Central memory CD4-positive, alpha-beta T cell (primary cell): ENCODE results near the gene SF3A2.
"Not testable (repeated sequence)": the region's sequence is repeated elsewhere in the genome, so short reads cannot be mapped to it uniquely, and the experiment has no call there.

Source experiments
- DNase-seq: peaks from one replicate; pipeline ENCODE4 v3.0.0; 2022

The SF3A2 gene

DNA sequence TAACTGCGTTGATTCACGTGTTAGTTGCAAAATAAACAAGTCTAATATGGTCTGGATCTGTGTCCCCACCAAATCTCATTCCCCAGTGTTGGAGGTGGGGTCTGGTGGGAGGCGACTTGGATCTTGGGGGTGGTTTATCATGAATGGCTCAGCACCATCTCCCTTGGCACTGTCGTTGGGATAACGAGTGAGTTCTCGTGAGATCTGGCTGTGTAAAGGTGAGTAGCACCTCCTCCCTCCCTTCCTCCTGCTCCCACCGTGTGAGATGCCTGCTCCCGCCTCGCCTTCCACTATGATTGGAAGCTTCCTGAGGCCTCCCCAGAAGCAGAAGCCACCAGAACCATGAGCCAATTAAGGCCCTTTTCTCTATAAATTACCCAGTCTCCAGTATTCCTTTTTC is 40.5 kb downstream of the SF3A2 start:
- no peak for DNase-seq

DNA sequence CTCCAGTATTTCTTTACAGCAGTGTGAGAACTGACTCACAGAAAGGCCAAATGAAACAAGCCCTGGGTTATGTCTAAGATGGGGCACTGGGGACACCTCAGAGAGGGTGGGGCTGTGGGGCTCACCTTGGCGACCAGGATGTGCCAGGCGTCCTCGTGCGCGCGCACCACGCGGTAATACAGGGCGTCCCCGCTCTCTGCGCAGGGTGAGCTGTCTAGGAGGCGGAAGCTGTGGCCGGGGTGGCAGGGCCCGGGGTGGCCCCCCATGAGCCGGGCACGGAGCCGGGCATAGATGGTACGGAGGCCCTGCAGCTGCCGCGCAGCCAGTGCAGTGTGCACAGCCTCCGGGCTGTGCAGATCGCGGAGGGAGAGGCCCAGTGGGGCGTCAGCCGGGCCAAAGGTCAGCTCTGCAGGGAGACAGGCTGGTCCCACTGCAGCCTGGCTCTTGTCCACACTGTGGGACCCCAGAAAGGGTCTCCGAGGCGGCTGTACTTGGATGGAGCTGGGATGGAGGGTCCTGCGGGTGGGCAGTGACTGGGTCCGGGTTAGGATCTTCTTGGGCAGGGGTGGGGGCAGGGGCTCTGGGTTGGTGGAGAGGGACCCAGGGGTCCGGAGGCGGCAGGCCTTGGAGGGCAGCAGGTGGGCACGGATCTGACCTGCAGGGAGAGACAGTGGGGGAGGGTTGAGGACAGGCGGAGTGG is 42.0 kb downstream of the SF3A2 start:
- DNase-seq = no peak

DNA sequence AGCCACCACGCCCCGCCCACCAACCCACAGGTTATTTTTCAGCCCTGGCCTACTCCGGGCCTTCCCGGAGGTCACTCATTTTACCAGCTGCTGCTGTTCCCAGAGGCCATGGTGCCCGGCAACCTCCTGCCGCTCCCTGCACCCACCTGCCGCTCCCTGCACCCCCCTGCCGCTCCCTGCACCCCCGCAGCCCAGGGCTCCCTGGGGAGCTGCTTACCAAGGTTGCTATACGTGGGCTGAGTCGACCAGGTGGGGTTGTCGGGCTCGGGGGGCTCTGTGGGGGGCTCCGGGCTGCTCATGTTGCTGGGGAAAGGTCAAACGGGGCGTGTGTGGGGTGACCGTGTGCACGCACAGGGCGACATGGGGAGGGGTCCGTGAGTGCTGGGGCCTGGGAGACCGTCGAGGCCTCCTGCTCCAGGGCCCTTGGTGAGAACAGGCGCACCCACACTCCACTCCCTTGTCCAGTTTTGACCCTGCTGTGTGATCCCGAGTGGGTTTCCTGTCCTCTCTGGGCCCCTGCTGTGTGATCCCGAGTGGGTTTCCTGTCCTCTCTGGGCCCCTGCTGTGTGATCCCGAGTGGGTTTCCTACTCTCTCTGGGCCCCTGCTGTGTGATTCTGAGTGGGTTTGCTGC is 44.1 kb downstream of the SF3A2 start:
- no peak for DNase-seq

DNA sequence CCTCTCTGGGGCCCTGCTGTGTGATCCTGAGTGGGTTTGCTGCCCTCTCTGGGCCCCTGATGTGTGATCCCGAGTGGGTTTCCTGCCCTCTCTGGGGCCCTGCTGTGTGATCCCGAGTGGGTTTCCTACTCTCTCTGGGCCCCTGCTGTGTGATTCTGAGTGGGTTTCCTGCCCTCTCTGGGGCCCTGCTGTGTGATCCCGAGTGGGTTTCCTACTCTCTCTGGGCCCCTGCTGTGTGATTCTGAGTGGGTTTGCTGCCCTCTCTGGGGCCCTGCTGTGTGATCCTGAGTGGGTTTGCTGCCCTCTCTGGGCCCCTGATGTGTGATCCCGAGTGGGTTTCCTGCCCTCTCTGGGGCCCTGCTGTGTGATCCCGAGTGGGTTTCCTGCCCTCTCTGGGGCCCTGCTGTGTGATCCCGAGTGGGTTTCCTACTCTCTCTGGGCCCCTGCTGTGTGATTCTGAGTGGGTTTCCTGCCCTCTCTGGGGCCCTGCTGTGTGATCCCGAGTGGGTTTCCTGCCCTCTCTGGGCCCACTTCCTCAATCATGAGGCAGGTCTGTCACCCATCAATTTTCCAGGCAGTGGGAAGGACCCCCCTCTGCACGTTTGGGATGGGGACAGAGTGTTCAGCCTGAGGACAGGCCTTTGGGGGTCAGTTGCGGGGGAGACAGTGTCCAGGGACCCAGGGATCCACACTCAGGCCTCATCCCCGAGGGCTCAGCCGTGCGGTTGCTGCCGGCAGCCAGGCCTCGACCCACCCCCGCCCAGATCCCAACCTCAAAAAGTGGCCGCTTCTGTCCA is 44.8 kb downstream of the SF3A2 start:
- DNase-seq = not testable (repeated sequence)

DNA sequence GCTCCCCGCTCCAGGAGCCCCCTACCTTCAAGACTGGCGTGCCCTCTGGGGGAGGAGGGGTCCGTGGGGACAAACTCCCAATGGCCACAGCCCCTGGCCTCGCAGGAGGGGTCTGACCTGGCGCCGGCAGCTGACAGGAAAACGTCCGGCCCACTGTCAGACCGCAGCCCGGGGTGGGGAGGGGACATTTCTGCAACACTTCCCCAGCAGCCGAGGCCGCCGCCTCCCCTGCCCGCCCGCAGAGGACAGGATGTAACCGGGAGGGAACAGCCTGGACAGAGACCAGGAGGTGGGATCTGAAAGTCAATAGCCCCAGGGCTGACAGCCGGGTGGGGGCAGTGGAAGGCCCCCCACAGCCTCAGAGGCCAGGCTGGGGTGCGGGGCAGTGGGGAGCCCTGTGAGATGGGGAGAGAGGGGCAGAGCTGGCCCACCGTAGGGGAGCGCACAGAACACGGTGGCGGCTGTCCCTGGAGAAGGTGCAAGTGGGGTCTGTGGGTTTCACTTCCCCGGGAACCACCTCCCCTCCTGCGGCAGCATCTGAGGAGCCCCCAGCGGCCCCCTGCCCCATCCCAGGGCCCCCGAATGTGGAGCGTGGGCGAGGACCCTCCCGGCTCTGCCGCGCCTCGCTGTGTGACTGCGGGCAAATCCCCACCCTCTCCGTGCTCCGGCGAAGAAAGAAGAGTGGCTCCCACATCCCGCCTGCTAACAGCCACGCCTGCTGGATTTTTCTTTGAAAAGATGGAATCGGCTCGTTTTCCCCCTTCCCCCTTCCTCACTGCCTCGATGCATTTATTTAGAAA is 45.6 kb downstream of the SF3A2 start, which contains the start of gene PEAK3:
PEAK3 (minus strand) TSS at position 114 of the 800 bp plus-strand sequence. CDS start 1,244 bp downstream, outside the sequence.
- DNase-seq = no peak

DNA sequence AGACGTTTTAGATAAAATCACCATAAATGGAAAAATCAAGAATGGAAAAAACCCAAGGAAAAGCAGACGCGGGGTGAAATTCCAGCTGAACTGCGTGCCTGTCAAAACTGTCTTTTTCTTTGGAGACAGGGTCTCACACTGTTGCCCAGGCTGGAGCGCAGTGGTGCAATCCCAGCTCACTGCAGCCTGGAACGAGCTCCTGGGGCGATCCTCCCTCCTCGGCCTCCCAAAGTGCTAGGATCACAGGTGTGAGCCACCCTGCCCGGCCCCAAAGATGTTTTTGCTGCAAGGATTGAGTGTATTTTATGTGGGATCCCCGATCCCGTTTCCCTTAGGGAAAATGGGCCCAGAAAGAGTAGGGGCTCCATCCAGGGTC is 46.2 kb downstream of the SF3A2 start:
- DNase-seq = no peak

DNA sequence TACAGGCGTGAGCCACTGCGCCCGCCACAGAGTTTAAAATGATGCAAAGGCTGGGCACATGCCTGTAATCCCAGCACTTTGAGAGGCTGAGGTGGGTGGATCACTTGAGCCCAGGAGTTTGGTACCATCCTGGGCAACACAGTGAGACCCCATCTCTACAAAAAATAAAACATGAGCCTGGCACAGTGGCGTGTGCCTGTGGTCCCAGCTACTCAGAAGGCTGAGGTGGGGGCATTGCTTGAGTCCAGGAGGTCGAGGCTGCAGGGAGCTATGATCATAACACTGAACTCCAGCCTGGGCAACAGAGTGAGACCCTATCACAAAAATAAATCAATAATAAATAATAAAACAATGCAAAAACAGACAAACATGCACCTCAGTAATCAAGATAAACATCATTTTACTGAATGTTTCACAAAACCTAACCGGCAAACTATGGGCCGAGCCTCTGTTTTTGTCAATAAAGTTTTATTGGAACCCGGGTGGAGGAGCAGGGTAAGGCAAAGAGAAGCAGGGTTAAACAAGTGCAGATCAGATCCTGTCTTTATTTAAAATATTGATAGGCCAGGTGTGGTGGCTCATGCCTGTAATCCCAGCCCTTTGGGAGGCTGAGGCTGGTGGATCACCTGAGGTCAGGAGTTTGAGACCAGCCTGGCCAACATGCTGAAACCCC is 47.3 kb downstream of the SF3A2 start:
- no peak for DNase-seq

DNA sequence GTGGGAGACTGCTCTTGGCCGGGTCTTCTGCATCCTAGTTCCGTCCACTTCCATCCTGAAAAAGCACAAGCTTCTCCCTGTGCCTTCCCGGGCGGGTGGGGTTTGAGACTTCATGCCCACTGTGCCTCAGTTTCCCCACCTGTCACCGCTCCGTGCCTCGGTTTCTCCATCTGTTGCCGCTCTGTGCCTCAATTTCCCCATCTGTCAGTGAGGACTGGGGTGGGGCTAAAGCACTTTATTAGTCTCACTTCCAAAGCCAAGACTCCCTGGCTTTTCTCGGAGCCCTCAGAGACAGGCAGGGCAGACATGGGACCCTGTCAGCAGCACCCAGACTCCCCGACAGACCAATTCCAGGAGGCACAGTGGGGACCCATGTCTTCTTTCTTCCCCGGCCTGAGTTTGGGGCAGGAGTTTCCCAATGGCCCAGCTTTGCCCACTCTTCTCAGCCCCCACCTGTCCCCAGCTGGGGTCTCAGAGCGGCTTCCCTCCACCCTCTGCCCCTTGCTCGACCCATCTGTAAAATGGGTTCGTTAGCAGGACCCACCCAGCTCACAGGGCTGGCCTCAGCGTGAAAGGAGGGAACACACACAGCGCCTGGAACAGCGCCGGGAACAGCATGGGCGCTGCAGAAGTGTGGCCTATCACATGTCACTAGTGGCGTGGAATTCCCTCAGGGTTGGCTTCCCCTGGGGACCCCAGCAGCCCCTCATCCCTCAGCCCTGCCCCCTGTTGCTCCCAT is 49.9 kb downstream of the SF3A2 start:
- DNase-seq = no peak

DNA sequence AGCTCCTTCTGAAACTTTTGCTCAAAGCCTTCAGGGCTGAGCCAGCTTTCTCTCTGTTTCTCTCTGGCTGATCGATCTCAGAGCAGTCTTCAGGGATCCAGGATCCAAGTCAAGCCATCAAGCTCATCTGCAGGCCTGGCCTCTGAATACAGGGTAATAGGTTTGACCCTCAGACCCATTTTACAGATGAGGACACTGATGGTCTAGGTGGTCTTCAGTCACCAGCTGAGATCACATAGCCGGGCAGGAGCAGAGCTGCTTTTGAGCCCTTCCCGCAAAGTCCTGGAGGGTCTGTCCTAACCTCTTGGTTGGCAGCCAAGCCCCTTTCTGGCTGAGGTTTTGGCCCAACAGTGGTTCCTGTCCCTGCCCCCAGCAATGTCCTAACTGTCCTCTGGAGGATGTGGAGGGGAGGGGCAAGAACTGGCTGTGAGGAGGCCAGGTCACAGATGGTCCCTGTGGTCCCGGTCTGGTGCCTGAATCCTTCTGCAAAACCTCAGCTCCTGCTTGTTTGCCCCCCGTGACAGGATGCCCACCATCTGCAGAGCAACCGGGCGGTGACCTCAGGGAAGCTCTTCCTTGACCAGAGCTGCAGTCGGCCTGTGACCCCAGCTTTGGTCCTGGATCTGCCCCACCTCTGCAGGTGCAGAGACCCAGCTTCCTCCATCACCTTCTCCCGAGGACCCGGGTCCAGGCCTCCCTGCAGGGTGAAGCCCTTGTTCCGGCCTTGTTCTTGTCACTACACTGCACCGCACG is 51.1 kb downstream of the SF3A2 start:
- DNase-seq = no peak

DNA sequence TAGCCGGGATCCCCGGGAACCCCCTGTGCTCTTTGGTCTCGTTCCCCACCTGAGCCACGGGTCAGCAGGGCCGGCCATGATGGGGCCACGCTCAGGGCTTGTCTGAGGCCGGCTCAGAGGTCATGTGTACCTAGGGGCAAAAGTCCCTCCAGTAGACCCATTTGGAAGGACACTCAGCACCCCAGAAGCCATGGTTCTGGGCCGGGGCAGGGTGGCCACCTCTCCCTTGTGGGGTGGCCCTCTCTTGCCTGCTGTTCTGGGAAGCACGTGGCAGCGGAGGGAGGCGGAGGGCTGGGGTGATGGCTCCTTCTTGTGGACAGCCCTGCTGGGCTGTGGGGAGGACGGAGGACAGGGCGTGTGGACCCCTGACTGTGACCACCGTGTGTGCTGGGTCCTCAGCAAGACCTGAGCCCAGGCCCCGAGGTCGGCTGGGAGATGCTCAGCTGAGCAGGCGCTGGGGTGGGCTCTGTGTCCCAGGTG is 51.8 kb downstream of the SF3A2 start:
- no peak for DNase-seq

DNA sequence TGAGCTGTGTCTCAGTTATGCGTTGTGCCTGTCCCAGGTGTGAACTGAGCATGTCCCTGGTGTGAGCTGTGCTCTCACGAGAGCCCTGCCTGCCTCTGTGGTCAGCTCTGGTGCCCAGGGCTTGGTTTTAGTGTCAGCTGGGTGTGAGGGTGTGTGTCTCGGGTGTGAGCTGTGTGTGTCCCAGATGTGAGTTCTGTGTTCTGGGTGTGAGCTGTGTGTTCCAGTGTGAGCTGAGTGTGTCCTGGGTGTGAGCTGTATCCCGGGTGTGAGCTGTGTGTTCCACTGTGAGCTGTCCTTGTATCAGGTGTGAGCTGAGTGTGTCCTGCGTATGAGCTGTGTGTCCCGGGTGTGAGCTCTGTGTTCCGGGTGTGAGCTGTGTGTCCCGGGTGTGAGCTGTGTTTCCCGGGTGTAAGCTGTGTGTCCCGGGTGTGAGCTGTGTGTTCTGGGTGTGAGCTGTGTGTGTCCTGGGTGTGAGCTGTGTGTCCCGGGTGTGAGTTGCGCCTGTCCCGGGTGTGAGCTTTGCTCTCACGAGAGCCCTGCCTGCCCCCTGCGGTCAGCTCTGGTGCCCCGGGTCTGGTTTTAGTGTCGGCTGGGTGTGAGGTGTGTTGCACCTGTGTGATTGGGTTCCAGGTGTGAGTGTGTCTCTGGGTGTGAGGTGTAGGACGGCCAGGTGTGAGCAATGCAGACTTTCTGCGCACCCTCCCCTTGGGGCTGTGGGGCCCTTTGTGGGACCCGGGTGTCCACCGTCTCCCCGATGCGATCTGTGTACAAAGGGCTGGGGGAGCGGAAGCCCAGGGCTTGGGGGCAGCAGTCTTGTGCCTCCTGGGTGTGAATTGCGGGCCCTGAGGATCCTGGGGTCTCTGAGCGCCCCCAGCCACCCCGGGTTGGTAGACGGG is 52.4 kb downstream of the SF3A2 start:
- DNase-seq = no peak

DNA sequence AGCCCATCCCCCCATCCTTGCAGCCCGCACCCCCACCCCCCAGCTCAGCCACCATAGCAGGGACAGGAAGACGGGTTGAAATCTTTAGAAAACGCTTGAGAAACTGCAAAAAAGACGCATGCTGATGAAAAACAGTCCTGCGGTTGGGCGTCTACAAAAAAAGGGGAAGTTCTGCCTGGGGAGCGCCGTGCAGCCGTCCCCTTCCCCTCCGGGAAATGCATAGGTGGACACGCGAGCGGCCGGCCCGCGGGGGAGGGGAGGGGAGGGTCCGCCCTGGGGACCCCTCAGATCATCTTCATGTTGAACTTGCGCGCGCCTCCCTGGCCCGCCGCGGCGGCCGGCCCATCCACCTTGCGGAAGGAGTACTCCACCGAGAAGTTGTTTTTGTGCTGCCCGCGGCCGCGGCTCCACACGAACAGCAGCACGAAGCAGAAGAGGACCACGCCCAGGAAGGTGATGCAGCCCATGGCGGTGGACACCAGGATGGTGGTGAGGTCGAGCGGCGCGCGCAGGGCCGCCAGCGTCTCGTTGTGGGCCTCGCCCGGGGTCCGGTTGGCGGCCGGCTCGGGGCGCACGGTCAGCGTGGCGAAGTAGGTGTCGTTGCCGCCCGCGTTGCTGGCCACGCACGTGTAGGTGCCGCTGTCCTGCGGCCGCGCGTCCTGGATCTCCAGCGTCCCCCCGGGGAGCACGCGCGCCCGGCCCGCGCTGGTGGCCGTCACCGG is 53.3 kb downstream of the SF3A2 start:
- peak; percentile 51 for DNase-seq

DNA sequence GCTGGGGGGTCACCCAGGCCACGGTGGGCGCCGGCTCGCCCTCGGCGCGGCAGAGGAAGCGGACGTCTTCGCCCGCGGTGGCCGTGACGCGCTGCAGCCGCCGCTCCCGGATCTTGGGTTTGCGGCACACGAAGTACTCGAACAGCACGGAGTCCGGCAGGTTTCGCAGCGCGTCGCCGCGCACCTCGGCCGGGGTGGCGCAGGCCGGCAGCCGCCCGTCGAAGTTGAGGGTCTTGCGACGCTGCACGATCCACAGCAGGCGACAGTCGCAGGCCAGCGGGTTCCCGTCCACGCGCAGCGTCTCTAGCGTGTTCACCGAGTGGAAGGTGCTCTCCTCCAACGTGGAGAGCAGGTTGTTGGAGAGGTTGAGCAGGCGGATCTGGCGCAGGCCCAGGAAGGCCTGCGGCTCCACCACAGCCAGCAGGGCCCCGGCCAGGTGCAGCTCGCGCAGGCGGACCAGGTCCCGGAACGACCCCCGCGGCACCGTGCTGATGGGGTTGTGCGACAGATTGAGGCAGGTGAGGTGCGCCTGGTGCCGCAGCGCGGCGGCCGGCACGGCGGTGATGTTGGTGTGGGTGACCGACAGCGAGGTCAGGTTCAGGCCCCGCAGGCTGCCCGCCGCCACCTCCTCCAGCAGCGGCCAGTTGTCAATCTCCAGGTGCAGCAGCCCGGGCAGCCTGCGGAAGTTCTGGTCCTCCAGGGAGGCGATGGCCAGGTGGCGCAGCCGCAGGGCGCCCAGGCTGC is 54.0 kb downstream of the SF3A2 start:
- no peak for DNase-seq

DNA sequence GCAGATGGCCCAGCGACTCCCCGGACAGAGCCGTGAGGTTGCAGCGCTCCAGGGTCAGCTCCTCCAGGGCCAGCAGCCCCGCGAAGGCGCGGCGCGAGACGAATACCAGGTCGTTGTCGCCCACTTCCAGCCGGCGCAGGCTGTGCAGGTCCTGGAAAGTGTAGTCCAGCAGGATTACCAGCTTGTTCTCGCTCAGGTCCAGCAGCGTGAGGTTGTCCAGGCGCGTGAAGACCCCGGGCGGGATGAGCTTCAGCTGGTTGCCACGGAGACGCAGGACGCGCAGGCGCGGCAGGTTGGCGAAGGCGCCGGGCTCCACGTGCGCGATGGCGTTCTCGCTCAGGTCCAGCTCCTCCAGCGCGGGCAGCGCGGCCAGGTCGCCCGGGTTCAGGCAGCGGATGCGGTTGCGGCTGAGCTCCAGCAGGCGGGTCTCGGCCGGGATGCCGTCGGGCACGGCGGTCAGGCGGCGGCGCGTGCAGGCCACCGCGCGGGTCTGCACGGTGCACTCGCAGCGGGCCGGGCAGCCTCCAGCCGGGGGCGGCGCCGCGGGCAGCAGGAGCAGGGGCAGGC is 54.6 kb downstream of the SF3A2 start:
- no peak for DNase-seq

DNA sequence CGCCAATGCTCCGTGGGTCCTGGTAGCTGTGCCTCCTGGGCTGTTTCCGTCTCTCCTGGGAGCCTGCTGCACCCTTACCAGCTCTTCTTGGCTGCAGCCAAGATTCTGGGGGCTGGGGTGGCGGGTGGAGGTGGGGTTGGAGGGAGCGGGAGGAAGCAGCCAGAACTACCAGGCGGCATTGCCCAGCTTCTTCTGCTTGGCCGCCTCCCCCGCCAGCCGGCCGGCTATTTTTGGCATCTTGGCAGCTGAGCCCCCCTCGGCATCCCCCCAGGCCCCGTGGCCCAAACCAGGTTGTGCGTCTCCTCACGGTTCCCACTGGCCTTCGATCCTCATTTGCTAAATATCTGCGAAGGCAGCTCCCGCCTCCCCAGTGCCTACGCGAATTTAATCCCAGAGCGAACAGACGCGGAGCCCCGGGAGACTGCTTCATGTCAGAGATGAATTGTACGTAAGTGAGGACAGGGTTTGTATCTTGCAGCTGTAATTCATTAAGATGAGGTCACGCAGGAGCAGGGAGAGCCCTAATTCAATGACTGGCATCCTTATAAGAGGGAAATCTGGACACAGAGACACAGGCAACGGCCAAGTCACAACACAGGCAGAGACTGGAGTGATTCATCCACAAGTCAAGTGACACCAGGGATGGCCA is 58.2 kb downstream of the SF3A2 start:
- DNase-seq = no peak

DNA sequence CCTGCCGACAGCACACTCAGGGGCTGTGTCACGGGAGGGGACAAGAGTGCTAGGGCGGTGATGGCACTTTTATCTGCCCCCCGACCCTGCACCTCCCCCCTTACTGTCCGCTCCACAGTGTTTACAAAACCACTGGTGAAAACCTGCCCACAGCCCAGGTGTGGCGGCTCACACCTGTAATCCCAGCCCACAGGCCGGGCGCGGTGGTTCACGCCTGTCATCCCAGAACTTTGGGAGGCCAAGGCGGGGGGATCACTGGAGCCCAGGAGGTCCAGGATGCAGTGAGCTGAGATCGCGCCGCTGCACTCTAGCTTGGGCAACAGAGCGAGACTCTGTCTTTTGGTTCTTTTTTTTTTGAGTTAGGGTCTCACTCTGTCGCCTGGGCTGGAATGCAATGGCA is 59.5 kb downstream of the SF3A2 start:
- no peak for DNase-seq
